Heart left ventricle (tissue), 16 donors: ENCODE measurements around the gene PCNX1. TPM values are rescaled to one million over a fixed set of nuclear protein-coding genes. Genes with fewer than 3 reads are reported as not detected.

Source experiments
- ATAC-seq, 4 donors: fragments of 200-7000 bp; cut with Tn5 transposase; one replicate each; pipeline ENCODE4 v1.9.1; 2020 to 2022; ENCODE audit warnings: moderate library complexity in 4 of 4, mild to moderate bottlenecking in 3 of 4, moderate number of reproducible peaks in 1 of 4
- DNase-seq, 5 donors: peaks; one replicate each; pipeline ENCODE4 v3.0.0-alpha.2; 2020
- H3K27ac ChIP-seq, 12 donors: fragments of 200-600 bp; sonication (generic) in 4 of 12; one replicate each; pipeline versions ENCODE4 v1.5.0 to v1.8.0; 2016 to 2022; ENCODE audit warnings: mild to moderate bottlenecking in 2 of 12
- H3K27me3 ChIP-seq, 9 donors: fragments of 200-600 bp; sonication (generic) in 2 of 9; one replicate each; pipeline versions ENCODE4 v1.5.1 to v1.8.0; 2016 to 2022; ENCODE audit warnings: mild to moderate bottlenecking in 3 of 9
- H3K36me3 ChIP-seq, 9 donors: fragments of 200-600 bp; sonication (generic) in 2 of 9; one replicate each; pipeline versions ENCODE4 v1.5.0 to v1.8.0; 2018 to 2022; ENCODE audit warnings: mild to moderate bottlenecking in 2 of 9
- H3K4me1 ChIP-seq, 12 donors: fragments of 200-600 bp; sonication (generic) in 4 of 12; one replicate each; pipeline versions ENCODE4 v1.5.0 to v1.8.0; 2016 to 2022; ENCODE audit warnings: mild to moderate bottlenecking in 3 of 12
- H3K4me3 ChIP-seq, 12 donors: fragments of 200-600 bp; sonication (generic) in 4 of 12; one replicate each; pipeline versions ENCODE4 v1.5.0 to v1.8.0; 2017 to 2022; ENCODE audit warnings: mild to moderate bottlenecking in 9 of 12, moderate library complexity in 4 of 12
- H3K9me3 ChIP-seq, 12 donors: fragments of 200-600 bp; sonication (generic) in 4 of 12; one replicate each; pipeline versions ENCODE4 v1.5.0 to v1.8.0; 2016 to 2022; ENCODE audit warnings: mild to moderate bottlenecking in 1 of 12
- CTCF ChIP-seq, 12 donors: fragments of 200-600 bp; sonication (generic) in 4 of 12; IDR thresholded peaks; one replicate each; pipeline versions ENCODE4 v1.5.0 to v1.8.0; 2018 to 2022; ENCODE audit warnings: antibody characterized with exemption in 12 of 12, mild to moderate bottlenecking in 5 of 12
- POLR2A ChIP-seq, 2 donors: fragments of 450-650 bp; IDR thresholded peaks; one replicate each; pipeline ENCODE4 v1.6.1; 2017; ENCODE audit warnings: antibody characterized with exemption in 2 of 2, mild to moderate bottlenecking in 2 of 2, moderate library complexity in 2 of 2
- WGBS, 4 donors: extraction: QIAGEN DNeasy Blood & Tissue Kit in 2 of 4; methylation state at CpG; one replicate each; pipeline versions ENCODE4 v1.1.5 to v1.1.7; 2013 to 2018; 5-methylcytosine and 5-hydroxymethylcytosine counted together
- intact Hi-C, 10 donors: fragments of 100-400 bp; cut with DNase I; formaldehyde crosslinking; loops; one replicate each; pipeline versions ENCODE4 v1.11.1 to v1.14.2; 2022
- polyA plus RNA-seq, 2 donors: library from polyadenylated mRNA; stranded (reverse); fragments of 200-250 nt; gene quantifications; one replicate each; pipeline ENCODE4 v1.2.3, GENCODE V29; 2013
- total RNA-seq, 9 donors: library from RNA; depleted of rRNA in 2 of 9; stranded (reverse); fragments of >200 nt in 2 of 9; fragmentation: NEBNext Ultra II Directional in 3 of 9; extraction: Animal tissue kit (Norgen Biotek cat#: 25700) in 3 of 9; gene quantifications; one replicate each; pipeline versions ENCODE4 v1.1.0 to v1.2.4, GENCODE V29; 2016 to 2023
- donor health status: ischemic (EF 13 %, LVEDD 7.1; RV severe dilation, severe dysfunction).
- donor health status: healthy with polysubstance abuse.
- donor health status: DM: no; HTN: yes; CAD: no.
- donor health status: DM: no; HTN: no; CAD: no.
- donor health status: ischemic (EF 25% LVEDD 6.9; RV normal size, moderate dysfunction).
- donor health status: ischemic (EF 25% LVEDD 5.7; RV mildly dilated, moderate dysfunction).
- donor health status: healthy.
- donor health status: DM: yes; HTN: yes; CAD: no.
- donor health status: ischemic (EF 35%, LVEDD 5.7; RV mildly dilated, moderate dysfunction).
- donor health status: nonischemic (EF 11% LVEDD 7.7; RV severe dilation, severe dysfunction).
- donor health status: DM: yes; HTN: yes; CAD: no.
- donor health status: PGD.
- donor health status: ischemic (EF 29% LVEDD 5.4; RV normal size, mild dysfunction).
- donor health status: nonischemic (EF 23%, LVEDD 6.1; RV moderate dilation, normal function).

The PCNX1 gene
- total and polyA plus RNA-seq, 11 donors: 6.1 to 64.7 (median 52.7) TPM

- intact Hi-C loops: no loop called here
- Histone ChIP-seq H3K27ac (no peak overlapping the region), H3K4me1 (peaks cover 0 to 23% (median 0%) of the 10 kb centered on the region in 12 donors), H3K27me3 (no peaks in the 10 kb centered on the region), H3K4me3 (no peak overlapping the region), H3K36me3 (peaks cover 0 to 34% (median 12%) of the 10 kb centered on the region in 9 donors), H3K9me3 (no peaks in the 10 kb centered on the region)
- no peak for DNase-seq
- WGBS, 4 donors: 72 to 83% (median 76%) methylated on average over 3 of the region's 3 CpGs
- no peak for ATAC-seq
- TF ChIP-seq POLR2A (IDR thresholded peaks at IDR 0.05) (no peak), CTCF (IDR thresholded peaks at IDR 0.05) (no peak)
These were observed 88.4 kb downstream of the PCNX1 start for GRCh38 chr14:70995671-70996070.

GRCh38 chr14:70999117-70999516 lies 91.9 kb downstream of the PCNX1 start:
- Histone ChIP-seq H3K27ac (peak overlapping the region in 2 of 12 donors; percentile 9 to 69), H3K4me3 (no peak overlapping the region), H3K36me3 (peaks cover 0 to 38% (median 15%) of the 10 kb centered on the region in 9 donors), H3K4me1 (peaks cover 0 to 34% (median 0%) of the 10 kb centered on the region in 12 donors), H3K9me3 (no peaks in the 10 kb centered on the region), H3K27me3 (no peaks in the 10 kb centered on the region)
- ATAC-seq (no peak), DNase-seq (no peak)
- no peak for TF ChIP-seq CTCF (IDR thresholded peaks at IDR 0.05)
- TF ChIP-seq POLR2A (IDR thresholded peaks at IDR 0.05): no peak
- intact Hi-C loops: no loop called here
- 74 to 90% (median 83%) methylated on average over 1 of the region's 1 CpG for WGBS, 4 donors

GRCh38 chr14:71000091-71000490 lies 92.8 kb downstream of the PCNX1 start:
- Histone ChIP-seq H3K9me3 (no peaks in the 10 kb centered on the region), H3K27ac (peak overlapping the region in 1 of 12 donors; percentile 69), H3K4me3 (no peak overlapping the region), H3K36me3 (peaks cover 0 to 48% (median 25%) of the 10 kb centered on the region in 9 donors), H3K27me3 (no peaks in the 10 kb centered on the region), H3K4me1 (peaks cover 0 to 31% (median 0%) of the 10 kb centered on the region in 12 donors)
- intact Hi-C loops: no loop called here
- TF ChIP-seq CTCF (IDR thresholded peaks at IDR 0.05) (no peak), POLR2A (IDR thresholded peaks at IDR 0.05) (no peak)
- 92 to 100% (median 95%) methylated on average over 2 of the region's 2 CpGs for WGBS, 4 donors
- ATAC-seq (no peak), DNase-seq (no peak)

- H3K4me1 ChIP-seq: peaks cover 0 to 26% (median 0%) of the 10 kb centered on the region in 12 donors
- WGBS, 4 donors: 30 to 50% (median 37%) methylated on average over 5 of the region's 5 CpGs
- TF ChIP-seq CTCF (IDR thresholded peaks at IDR 0.05): no peak
- no peak for TF ChIP-seq POLR2A (IDR thresholded peaks at IDR 0.05)
- peaks cover 0 to 38% (median 14%) of the 10 kb centered on the region in 9 donors for H3K36me3 ChIP-seq
- ATAC-seq (peak; percentile 27 to 84 (median 53)), DNase-seq (no peak)
- intact Hi-C loops: no loop called here
- peak overlapping the region in 5 of 12 donors; percentile 0 to 37 (median 8) for H3K4me3 ChIP-seq
- H3K27me3 ChIP-seq: no peaks in the 10 kb centered on the region
- no peaks in the 10 kb centered on the region for H3K9me3 ChIP-seq
- peak overlapping the region in 4 of 12 donors; percentile 9 to 44 (median 30) for H3K27ac ChIP-seq
These were observed 94.5 kb downstream of the PCNX1 start for GRCh38 chr14:71001742-71002141.
